Glutamatergic neuron (in vitro differentiated cells): ENCODE data around the gene OTX2. TPM values are rescaled to one million over a fixed set of nuclear protein-coding genes. Genes with fewer than 3 reads are reported as not detected.

Experiments
- DNase-seq: peaks from one replicate; pipeline ENCODE4 v3.0.0; 2022
- H3K27ac Mint-ChIP-seq: one replicate; pipeline ENCODE4 v1.8.0; 2020; ENCODE audit warnings: mild to moderate bottlenecking, mixed read lengths, inconsistent platforms; ENCODE audit not compliant: unreplicated experiment
- H3K27me3 Mint-ChIP-seq: one replicate; pipeline ENCODE4 v1.8.0; 2020; ENCODE audit warnings: mild to moderate bottlenecking, moderate library complexity, mixed read lengths, inconsistent platforms; ENCODE audit not compliant: unreplicated experiment
- H3K36me3 Mint-ChIP-seq: one replicate; pipeline ENCODE4 v1.8.0; 2020; ENCODE audit warnings: mild to moderate bottlenecking, mixed read lengths, inconsistent platforms; ENCODE audit not compliant: unreplicated experiment
- H3K4me1 Mint-ChIP-seq: one replicate; pipeline ENCODE4 v1.8.0; 2020; ENCODE audit warnings: mild to moderate bottlenecking, low read depth, mixed read lengths, inconsistent platforms; ENCODE audit not compliant: unreplicated experiment
- H3K4me3 Mint-ChIP-seq: one replicate; pipeline ENCODE4 v1.8.0; 2020; ENCODE audit warnings: mild to moderate bottlenecking, mixed read lengths, inconsistent platforms; ENCODE audit not compliant: unreplicated experiment
- H3K9me3 Mint-ChIP-seq: one replicate; pipeline ENCODE4 v1.8.0; 2020; ENCODE audit warnings: mild to moderate bottlenecking, moderate library complexity, mixed read lengths, inconsistent platforms; ENCODE audit not compliant: unreplicated experiment
- long read RNA-seq: library from polyadenylated mRNA; unstranded; transcript quantifications from one replicate; pipeline ENCODE4 v2.0.0, GENCODE V29; 2020; ENCODE audit not compliant: unreplicated experiment
- total RNA-seq: library from RNA; stranded (reverse); fragmentation: NEBNext Ultra II Directional; extraction: Animal tissue kit (Norgen Biotek cat#: 25700); gene quantifications from one replicate; pipeline ENCODE4 v1.2.1, GENCODE V29; 2021; ENCODE audit not compliant: unreplicated experiment
- TF ChIP-seq, protein P1 (sequence below): fragments of 200-600 bp; sonication (generic); IDR thresholded peaks from one replicate; pipeline ENCODE4 v1.5.0; 2021; ENCODE audit not compliant: partially characterized antibody, unreplicated experiment

OTX2 gene
- total RNA-seq: 18.8 TPM
- long read RNA-seq, partial matches to known transcripts: 1 of 14 reads
- long read RNA-seq, other reads (novel, unspliced or antisense): 8 of 14 reads

- TF ChIP-seq, protein P1, sequence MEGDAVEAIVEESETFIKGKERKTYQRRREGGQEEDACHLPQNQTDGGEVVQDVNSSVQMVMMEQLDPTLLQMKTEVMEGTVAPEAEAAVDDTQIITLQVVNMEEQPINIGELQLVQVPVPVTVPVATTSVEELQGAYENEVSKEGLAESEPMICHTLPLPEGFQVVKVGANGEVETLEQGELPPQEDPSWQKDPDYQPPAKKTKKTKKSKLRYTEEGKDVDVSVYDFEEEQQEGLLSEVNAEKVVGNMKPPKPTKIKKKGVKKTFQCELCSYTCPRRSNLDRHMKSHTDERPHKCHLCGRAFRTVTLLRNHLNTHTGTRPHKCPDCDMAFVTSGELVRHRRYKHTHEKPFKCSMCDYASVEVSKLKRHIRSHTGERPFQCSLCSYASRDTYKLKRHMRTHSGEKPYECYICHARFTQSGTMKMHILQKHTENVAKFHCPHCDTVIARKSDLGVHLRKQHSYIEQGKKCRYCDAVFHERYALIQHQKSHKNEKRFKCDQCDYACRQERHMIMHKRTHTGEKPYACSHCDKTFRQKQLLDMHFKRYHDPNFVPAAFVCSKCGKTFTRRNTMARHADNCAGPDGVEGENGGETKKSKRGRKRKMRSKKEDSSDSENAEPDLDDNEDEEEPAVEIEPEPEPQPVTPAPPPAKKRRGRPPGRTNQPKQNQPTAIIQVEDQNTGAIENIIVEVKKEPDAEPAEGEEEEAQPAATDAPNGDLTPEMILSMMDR: no peak
- DNase-seq: no peak
- Mint-ChIP-seq H3K36me3 (no peaks in the 10 kb centered on the region), H3K9me3 (peaks cover 30% of the 10 kb centered on the region), H3K27ac (peak within 1 kb of the TSS; percentile 87), H3K4me3 (peak within 1 kb of the TSS; percentile 91), H3K4me1 (peaks cover 31% of the 10 kb centered on the region), H3K27me3 (peaks cover 40% of the 10 kb centered on the region)
Observed at GRCh38 chr14:56810147-56810719, at the start of gene OTX2. Gene OTX2 (minus strand): TSS chr14:56810479. CDS start chr14:56805456, 5,023 bp downstream.

DNA sequence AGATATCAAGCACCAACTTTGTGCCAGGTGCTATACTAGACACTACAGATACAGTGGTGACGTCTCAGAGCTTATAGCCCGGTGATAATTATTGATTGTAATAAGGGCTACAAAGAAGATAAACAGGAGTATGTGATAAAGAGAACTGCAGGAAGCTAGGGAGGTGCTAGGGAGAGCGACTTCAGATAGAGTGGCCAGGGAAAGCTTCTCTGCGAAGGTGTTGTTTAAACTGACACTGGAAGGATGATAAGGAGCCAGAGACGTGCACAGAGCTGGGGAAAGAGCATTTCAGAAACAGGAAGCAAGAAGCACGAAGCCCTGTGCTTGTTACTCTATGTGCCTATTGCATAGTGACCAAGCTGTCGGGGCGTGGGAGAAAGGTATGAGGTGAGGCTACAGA, 48.1 kb upstream of the OTX2 start:
- DNase-seq: no peak

DNA sequence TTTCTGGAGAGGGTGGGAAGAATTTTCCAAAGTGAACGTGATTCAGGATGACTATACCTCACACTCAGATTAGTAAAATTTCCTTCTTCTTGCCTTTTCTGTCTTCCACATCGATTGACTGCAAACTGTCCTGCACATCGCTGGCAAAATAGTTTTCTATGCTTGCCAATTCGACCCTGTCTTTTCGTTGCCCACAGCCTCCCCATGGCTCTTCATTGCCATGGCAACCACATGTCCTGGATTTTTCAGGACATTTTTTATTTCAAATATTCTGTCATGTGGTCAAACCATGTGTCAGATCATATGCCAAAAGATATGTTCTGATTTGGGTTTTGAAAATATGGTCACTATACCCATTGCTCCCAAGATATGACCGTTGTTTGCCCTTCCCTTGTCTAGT, 46.9 kb upstream of the OTX2 start:
- H3K27ac Mint-ChIP-seq: no peak overlapping the region
- no peaks in the 10 kb centered on the region for H3K36me3 Mint-ChIP-seq
- TF ChIP-seq, protein P1: no peak
- H3K27me3 Mint-ChIP-seq: no peaks in the 10 kb centered on the region
- H3K4me1 Mint-ChIP-seq: peaks cover 1% of the 10 kb centered on the region
- no peak overlapping the region for H3K4me3 Mint-ChIP-seq
- DNase-seq: no peak
- no peaks in the 10 kb centered on the region for H3K9me3 Mint-ChIP-seq

More for the DNA sequence above, 48.1 kb upstream of the OTX2 start:
- Mint-ChIP-seq H3K36me3 (no peaks in the 10 kb centered on the region), H3K27me3 (no peaks in the 10 kb centered on the region), H3K4me1 (peaks cover 1% of the 10 kb centered on the region), H3K9me3 (no peaks in the 10 kb centered on the region), H3K27ac (no peak overlapping the region), H3K4me3 (no peak overlapping the region)
- TF ChIP-seq, protein P1: no peak

DNA sequence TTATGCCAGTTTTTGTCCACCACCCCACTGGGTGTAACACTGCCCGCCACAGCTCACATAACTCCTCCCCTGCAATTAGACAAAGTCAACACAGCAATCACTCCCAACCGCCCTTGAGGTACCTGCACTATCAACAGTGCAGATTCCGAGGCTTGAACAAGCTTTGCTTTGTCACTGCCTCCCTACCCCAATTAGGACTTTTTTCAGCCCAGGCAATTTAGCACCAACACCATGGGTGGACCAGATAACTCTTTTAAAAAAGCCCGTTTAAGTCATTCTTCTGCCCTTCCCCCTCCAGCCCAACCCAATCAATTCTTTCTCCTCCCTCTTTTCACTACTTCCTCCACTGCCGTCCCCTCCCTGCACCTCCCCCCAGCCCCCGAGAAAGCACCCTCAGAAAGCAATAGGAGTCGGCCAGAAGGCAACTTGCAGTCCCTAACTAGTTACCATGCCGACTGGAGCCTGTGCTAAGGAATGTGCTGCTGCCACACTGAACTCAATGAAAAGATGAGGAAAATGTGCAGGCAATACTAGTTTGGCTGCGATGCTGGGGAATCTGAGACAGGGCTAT, 45.7 kb upstream of the OTX2 start:
- H3K27ac Mint-ChIP-seq: no peak overlapping the region
- H3K9me3 Mint-ChIP-seq: peaks cover 3% of the 10 kb centered on the region
- peaks cover 2% of the 10 kb centered on the region for H3K27me3 Mint-ChIP-seq
- H3K4me1 Mint-ChIP-seq: peaks cover 1% of the 10 kb centered on the region
- TF ChIP-seq, protein P1: no peak
- no peaks in the 10 kb centered on the region for H3K36me3 Mint-ChIP-seq
- no peak for DNase-seq
- H3K4me3 Mint-ChIP-seq: peak overlapping the region; percentile 72

DNA sequence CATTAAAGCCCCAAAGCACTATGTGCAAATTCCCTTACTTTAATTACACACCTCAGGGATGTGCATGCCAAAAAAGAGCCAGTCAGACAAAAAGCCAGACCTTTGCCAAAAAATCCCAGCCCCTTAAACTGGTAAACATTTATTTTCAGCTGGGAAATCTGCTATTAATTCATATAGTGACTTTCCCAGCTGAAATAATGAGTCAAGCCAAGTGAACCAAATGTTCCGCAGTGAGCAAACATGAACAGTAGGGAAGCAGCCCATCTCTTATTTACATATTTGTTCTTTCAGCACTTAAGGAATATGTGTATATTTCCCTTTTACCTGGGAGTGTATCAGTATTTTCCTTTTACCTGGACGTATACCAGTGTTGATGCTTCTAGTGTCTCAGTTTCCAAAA, 44.0 kb upstream of the OTX2 start:
- no peak overlapping the region for H3K27ac Mint-ChIP-seq
- H3K27me3 Mint-ChIP-seq: peaks cover 3% of the 10 kb centered on the region
- H3K9me3 Mint-ChIP-seq: peaks cover 4% of the 10 kb centered on the region
- H3K4me1 Mint-ChIP-seq: peaks cover 1% of the 10 kb centered on the region
- H3K36me3 Mint-ChIP-seq: no peaks in the 10 kb centered on the region
- no peak overlapping the region for H3K4me3 Mint-ChIP-seq
- TF ChIP-seq, protein P1: no peak
- no peak for DNase-seq
